GM21529 (cell line): Measurements from ENCODE around the gene R3HDM4.

Experiments used
- ATAC-seq: cut with Tn5 transposase; IDR thresholded peaks from one replicate; pipeline ENCODE4 v1.9.1; 2021; ENCODE audit not compliant: unreplicated experiment

R3HDM4 gene

GRCh38 chr19:917323-918151, 4.5 kb upstream of the R3HDM4 start, which contains the start of gene KISS1R:
Gene KISS1R, plus strand, starts transcription at chr19:917333. Its CDS starts 170 bp downstream, at chr19:917503.
- no peak for ATAC-seq

- no peak for ATAC-seq
These were observed 3.8 kb upstream of the R3HDM4 start for GRCh38 chr19:916645-917322.

GRCh38 chr19:912181-913079, 589 bp downstream of the R3HDM4 start:
- ATAC-seq, result no peak

GRCh38 chr19:911197-912033, 1.6 kb downstream of the R3HDM4 start:
- ATAC-seq, result no peak

GRCh38 chr19:907183-907853, 5.7 kb downstream of the R3HDM4 start:
- no peak for ATAC-seq

- no peak for ATAC-seq
These were observed 6.5 kb downstream of the R3HDM4 start for GRCh38 chr19:906480-906879.

GRCh38 chr19:904545-904944, 8.5 kb downstream of the R3HDM4 start:
- no peak for ATAC-seq

- no peak for ATAC-seq
These were observed 9.7 kb downstream of the R3HDM4 start for GRCh38 chr19:903266-903797.

GRCh38 chr19:902446-903226, 10.4 kb downstream of the R3HDM4 start:
- no peak for ATAC-seq

GRCh38 chr19:902093-902370, 11.0 kb downstream of the R3HDM4 start:
- no peak for ATAC-seq

- ATAC-seq, result no peak
These were observed 11.6 kb downstream of the R3HDM4 start for GRCh38 chr19:901216-902092.

GRCh38 chr19:900302-901111, 12.5 kb downstream of the R3HDM4 start:
- no peak for ATAC-seq

- ATAC-seq, result no peak
These were observed 13.0 kb downstream of the R3HDM4 start for GRCh38 chr19:900043-900301.

GRCh38 chr19:899336-900042, 13.5 kb downstream of the R3HDM4 start:
- ATAC-seq, result no peak

- no peak for ATAC-seq
These were observed 14.4 kb downstream of the R3HDM4 start for GRCh38 chr19:898663-899062.

- ATAC-seq, result no peak
These were observed 15.5 kb downstream of the R3HDM4 start for GRCh38 chr19:897442-898039.

- ATAC-seq, result no peak
These were observed 16.0 kb downstream of the R3HDM4 start for GRCh38 chr19:896999-897398.
